Neural crest cell (in vitro differentiated cells): ENCODE data around the gene KXD1. TPM values are rescaled to one million over a fixed set of nuclear protein-coding genes. Genes with fewer than 3 reads are reported as not detected.
"Not testable (repeated sequence)": the region's sequence is repeated elsewhere in the genome, so short reads cannot be mapped to it uniquely, and the experiment has no call there.

Experiments
- DNase-seq: peaks from one replicate; pipeline ENCODE4 v3.0.0; 2021; ENCODE audit warnings: low read depth, mixed read lengths, low spot score
- H3K27ac Mint-ChIP-seq: one replicate; pipeline ENCODE4 v1.8.0; 2021; ENCODE audit warnings: mild to moderate bottlenecking, mixed read lengths; ENCODE audit not compliant: unreplicated experiment
- H3K27me3 Mint-ChIP-seq: 2 replicates; pipeline ENCODE4 v1.8.0; 2021; ENCODE audit warnings: low read depth, mild to moderate bottlenecking, mixed read lengths
- H3K36me3 Mint-ChIP-seq: 2 replicates; pipeline ENCODE4 v1.8.0; 2021; ENCODE audit warnings: low read depth, mild to moderate bottlenecking, mixed read lengths
- H3K4me1 Mint-ChIP-seq: 2 replicates; pipeline ENCODE4 v1.8.0; 2021; ENCODE audit warnings: mixed read lengths
- H3K4me3 Mint-ChIP-seq: one replicate; pipeline ENCODE4 v1.8.0; 2021; ENCODE audit warnings: mild to moderate bottlenecking, mixed read lengths
- H3K9me3 Mint-ChIP-seq: 2 replicates; pipeline ENCODE4 v1.8.0; 2021; ENCODE audit warnings: mixed read lengths
- total RNA-seq: library from RNA; stranded (reverse); gene quantifications from 2 replicates; pipeline ENCODE4 v1.2.1, GENCODE V29; 2021
- TF ChIP-seq, protein P1 (sequence below): fragments of 200-600 bp; sonication (generic); conservative IDR thresholded peaks from 2 replicates; pipeline ENCODE4 v1.5.0; 2021; ENCODE audit warnings: antibody characterized with exemption, mild to moderate bottlenecking

The KXD1 gene
- total RNA-seq, 1 donor from 2014 or later: 88.5 TPM

DNA sequence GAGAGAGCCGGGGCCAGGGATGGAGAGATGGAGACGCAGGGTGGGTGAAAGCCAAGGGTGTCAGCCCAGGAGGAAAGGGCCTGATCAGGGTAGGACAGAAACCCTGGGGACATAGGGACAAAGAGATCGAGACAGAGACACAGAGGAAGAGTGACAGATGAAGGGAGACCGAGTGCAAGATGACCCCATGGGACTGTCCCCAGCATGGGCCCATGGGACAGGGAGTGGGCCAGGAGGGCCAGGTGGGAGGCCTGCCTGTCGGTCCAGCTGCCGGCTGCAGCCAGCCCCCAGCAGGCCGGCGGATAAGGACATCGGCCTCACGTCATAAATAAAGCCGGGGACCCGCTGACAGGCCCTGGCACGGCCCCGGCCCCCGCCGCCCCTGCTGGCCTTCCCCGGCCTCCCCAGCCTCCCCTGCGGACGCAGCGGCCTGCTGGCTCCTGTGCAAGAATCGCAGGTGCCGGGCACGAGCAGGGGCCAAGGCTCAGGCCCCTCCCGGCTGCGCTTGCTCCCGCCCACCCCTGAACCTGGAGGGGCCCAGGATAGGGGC, 37.2 kb downstream of the KXD1 start:
- H3K36me3 Mint-ChIP-seq: no peaks in the 10 kb centered on the region
- no peak for DNase-seq
- peaks cover 49% of the 10 kb centered on the region for H3K27me3 Mint-ChIP-seq
- no peak overlapping the region for H3K27ac Mint-ChIP-seq
- no peaks in the 10 kb centered on the region for H3K9me3 Mint-ChIP-seq
- H3K4me3 Mint-ChIP-seq: peak overlapping the region; percentile 69
- H3K4me1 Mint-ChIP-seq: peaks cover 30% of the 10 kb centered on the region
- TF ChIP-seq, protein P1, sequence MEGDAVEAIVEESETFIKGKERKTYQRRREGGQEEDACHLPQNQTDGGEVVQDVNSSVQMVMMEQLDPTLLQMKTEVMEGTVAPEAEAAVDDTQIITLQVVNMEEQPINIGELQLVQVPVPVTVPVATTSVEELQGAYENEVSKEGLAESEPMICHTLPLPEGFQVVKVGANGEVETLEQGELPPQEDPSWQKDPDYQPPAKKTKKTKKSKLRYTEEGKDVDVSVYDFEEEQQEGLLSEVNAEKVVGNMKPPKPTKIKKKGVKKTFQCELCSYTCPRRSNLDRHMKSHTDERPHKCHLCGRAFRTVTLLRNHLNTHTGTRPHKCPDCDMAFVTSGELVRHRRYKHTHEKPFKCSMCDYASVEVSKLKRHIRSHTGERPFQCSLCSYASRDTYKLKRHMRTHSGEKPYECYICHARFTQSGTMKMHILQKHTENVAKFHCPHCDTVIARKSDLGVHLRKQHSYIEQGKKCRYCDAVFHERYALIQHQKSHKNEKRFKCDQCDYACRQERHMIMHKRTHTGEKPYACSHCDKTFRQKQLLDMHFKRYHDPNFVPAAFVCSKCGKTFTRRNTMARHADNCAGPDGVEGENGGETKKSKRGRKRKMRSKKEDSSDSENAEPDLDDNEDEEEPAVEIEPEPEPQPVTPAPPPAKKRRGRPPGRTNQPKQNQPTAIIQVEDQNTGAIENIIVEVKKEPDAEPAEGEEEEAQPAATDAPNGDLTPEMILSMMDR: no peak

DNA sequence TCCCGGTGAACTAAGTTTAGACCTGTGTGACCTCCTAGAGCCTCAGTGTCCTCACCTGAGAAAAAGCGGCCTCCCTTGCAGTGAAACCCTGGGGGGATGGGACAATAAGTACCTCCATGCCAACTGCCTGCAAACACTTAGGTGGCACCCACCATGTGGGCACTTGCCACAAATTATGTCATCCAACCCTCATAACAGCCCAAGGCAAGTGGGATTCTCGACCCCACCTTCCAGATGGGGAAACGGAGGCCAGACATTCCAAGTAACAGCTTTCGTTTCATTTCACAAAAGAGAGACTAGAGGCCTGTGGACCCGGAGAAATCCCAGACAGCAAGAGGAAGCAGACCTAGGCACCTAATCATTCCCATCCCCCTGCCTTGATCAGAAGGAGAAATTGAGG, 37.8 kb downstream of the KXD1 start:
- Mint-ChIP-seq H3K4me1 (peaks cover 24% of the 10 kb centered on the region), H3K36me3 (no peaks in the 10 kb centered on the region), H3K9me3 (no peaks in the 10 kb centered on the region), H3K27ac (no peak overlapping the region), H3K4me3 (peak overlapping the region; percentile 75), H3K27me3 (peaks cover 54% of the 10 kb centered on the region)
- TF ChIP-seq, protein P1: no peak
- DNase-seq: no peak

GRCh38 chr19:18596752-18597157, 39.1 kb downstream of the KXD1 start:
- H3K27me3 Mint-ChIP-seq: peaks cover 65% of the 10 kb centered on the region
- TF ChIP-seq, protein P1: no peak
- no peak overlapping the region for H3K27ac Mint-ChIP-seq
- peak overlapping the region; percentile 46 for H3K4me3 Mint-ChIP-seq
- no peaks in the 10 kb centered on the region for H3K36me3 Mint-ChIP-seq
- H3K9me3 Mint-ChIP-seq: no peaks in the 10 kb centered on the region
- no peak for DNase-seq
- peaks cover 18% of the 10 kb centered on the region for H3K4me1 Mint-ChIP-seq

GRCh38 chr19:18597809-18598660, 40.4 kb downstream of the KXD1 start:
- TF ChIP-seq, protein P1: no peak
- DNase-seq: no peak
- no peaks in the 10 kb centered on the region for H3K9me3 Mint-ChIP-seq
- H3K27ac Mint-ChIP-seq: no peak overlapping the region
- H3K27me3 Mint-ChIP-seq: peaks cover 77% of the 10 kb centered on the region
- peak overlapping the region; percentile 66 for H3K4me3 Mint-ChIP-seq
- peaks cover 20% of the 10 kb centered on the region for H3K4me1 Mint-ChIP-seq
- H3K36me3 Mint-ChIP-seq: no peaks in the 10 kb centered on the region

GRCh38 chr19:18599485-18599884, 41.8 kb downstream of the KXD1 start:
- Mint-ChIP-seq H3K4me3 (no peak overlapping the region), H3K27me3 (peaks cover 82% of the 10 kb centered on the region)
- DNase-seq: no peak

DNA sequence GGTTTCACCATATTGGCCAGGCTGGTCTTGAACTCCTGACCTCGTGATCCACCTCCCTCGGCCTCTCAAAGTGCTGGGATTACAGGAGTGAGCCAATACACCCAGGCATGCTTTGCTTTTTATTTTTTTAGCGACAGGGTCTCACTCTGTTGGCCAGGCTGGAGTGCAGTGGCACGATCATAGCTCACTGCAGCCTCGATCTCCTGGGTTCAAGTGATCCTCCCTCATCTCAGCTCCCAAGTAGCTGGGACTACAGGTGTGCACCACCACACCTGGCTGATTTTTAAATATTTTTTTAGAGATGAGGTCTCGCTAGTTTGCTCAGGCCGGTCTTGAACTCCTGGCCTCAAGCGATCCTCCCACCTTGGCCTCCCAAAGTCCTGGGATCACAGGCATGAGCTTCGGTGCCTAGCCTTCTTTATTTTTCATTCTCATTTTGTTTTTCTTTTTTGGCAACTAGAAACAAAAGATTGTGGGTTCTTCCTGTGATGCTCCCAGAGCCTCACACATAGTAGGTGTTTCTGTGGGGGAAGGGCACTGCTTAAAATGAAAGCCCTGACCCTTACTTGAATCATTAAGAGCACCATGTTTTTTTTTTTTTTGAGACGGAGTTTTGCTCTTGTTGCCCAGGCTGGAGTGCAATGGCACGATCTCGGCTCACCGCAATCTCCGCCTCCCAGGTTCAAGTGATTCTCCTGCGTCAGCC, 43.2 kb downstream of the KXD1 start:
- not testable (repeated sequence) for DNase-seq, H3K27ac Mint-ChIP-seq, H3K36me3 Mint-ChIP-seq, H3K9me3 Mint-ChIP-seq, H3K4me3 Mint-ChIP-seq
- peaks cover 86% of the 10 kb centered on the region for H3K27me3 Mint-ChIP-seq
- H3K4me1 Mint-ChIP-seq: peaks cover 17% of the 10 kb centered on the region

More at GRCh38 chr19:18599485-18599884, 41.8 kb downstream of the KXD1 start:
- Mint-ChIP-seq H3K4me1 (peaks cover 20% of the 10 kb centered on the region), H3K9me3 (no peaks in the 10 kb centered on the region), H3K36me3 (no peaks in the 10 kb centered on the region), H3K27ac (no peak overlapping the region)
- TF ChIP-seq, protein P1: no peak
